Mesodermal cell (in vitro differentiated cells): Measurements from ENCODE around the gene MAPK7.

Experiments used
- H3K27ac ChIP-seq: 2 replicates; pipeline ENCODE4 v1.7.0; 2013; ENCODE audit warnings: mild to moderate bottlenecking, low read depth, low read length, moderate library complexity; ENCODE audit not compliant: severe bottlenecking
- H3K36me3 ChIP-seq: 2 replicates; pipeline ENCODE4 v1.7.1; 2013; ENCODE audit warnings: mild to moderate bottlenecking, low read length, moderate library complexity; ENCODE audit not compliant: control insufficient read depth, insufficient read depth
- H3K4me1 ChIP-seq: one replicate; pipeline ENCODE4 v1.7.1; 2013; ENCODE audit warnings: mild to moderate bottlenecking, low read length; ENCODE audit not compliant: insufficient read depth, control insufficient read depth, poor library complexity, severe bottlenecking
- H3K4me3 ChIP-seq: 2 replicates; pipeline ENCODE4 v1.7.0; 2013; ENCODE audit warnings: low read length, control low read depth, mild to moderate bottlenecking; ENCODE audit not compliant: insufficient read depth, poor library complexity, severe bottlenecking; ENCODE audit errors: extremely low read depth
- H3K9me3 ChIP-seq: 2 replicates; pipeline ENCODE4 v1.7.1; 2013; ENCODE audit warnings: mild to moderate bottlenecking, low read length, moderate library complexity; ENCODE audit not compliant: control insufficient read depth
- WGBS, 2 experiments: methylation state at CpG; one replicate each; pipeline ENCODE4 v1.1.5; 2013; ENCODE audit warnings: missing lambda C conversion rate in 2 of 2; ENCODE audit not compliant: insufficient coverage in 2 of 2; 5-methylcytosine and 5-hydroxymethylcytosine counted together

Gene MAPK7

GRCh38 chr17:19335951-19336631 lies 42.2 kb upstream of the MAPK7 start:
- Histone ChIP-seq H3K27ac (no peak overlapping the region), H3K4me3 (no peak overlapping the region), H3K4me1 (peaks cover 12% of the 10 kb centered on the region), H3K36me3 (peaks cover 45% of the 10 kb centered on the region), H3K9me3 (no peaks in the 10 kb centered on the region)
- 87 to 92% methylated on average over 15 of the region's 18 CpGs for WGBS, 2 experiments

DNA sequence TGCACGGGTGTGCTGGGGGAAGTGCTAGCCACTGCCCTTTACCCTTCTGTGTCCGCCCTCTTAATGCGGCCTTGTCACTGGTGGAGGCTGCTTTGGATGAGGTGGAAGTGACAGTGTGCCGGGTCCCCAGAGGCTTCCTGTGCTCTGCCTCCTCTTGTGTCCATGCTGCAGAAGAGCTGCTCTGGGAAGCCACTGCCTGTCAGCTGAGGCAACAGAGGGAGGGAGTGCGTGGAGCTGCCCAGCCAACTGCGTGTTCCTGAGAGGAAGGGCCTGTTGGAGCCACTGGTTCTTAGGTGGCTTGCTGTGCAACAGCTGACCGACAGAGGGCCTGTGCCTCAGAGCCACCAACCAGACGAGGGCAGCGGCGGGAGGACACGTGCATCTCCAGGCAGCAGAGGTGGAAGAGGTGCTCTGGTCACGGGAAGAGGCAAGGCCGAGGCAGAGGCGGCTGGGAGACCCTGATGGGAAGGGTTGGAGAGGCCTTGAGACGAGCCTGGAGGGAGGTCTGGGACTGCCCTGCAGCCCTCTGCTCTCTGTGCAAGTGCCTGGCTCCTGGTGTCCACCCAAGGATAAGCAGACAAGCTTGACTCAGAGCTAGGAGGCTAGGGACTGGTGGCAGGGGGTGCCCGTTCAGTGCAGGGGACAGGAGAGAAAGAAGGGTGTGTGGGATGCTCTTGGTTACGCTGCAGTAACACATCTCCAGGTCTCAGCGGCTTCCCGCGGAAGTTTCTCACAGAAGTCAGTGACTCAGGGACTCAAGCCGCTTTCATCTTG lies 41.2 kb upstream of the MAPK7 start:
- Histone ChIP-seq H3K36me3 (peaks cover 40% of the 10 kb centered on the region), H3K9me3 (no peaks in the 10 kb centered on the region), H3K27ac (peak overlapping the region; percentile 2), H3K4me3 (no peak overlapping the region), H3K4me1 (peaks cover 13% of the 10 kb centered on the region)
- 70 to 80% methylated on average over 15 to 18 of the region's 21 CpGs for WGBS, 2 experiments

DNA sequence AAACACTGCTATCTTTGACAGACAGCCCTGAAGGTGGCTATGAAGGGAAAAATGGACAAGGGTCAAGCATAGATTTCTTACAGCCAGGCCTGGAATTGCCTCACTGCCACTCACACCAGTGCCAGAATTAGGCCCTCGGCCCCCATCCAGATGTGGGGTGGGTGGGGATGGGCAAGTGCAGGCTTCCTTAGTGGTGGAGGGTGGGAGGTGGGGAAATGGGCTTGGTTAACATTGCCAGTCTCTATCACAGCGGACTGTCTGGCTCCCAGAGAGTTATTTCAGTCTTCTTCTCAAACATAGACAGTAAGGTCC lies 40.6 kb upstream of the MAPK7 start:
- H3K27ac ChIP-seq: no peak overlapping the region
- peaks cover 35% of the 10 kb centered on the region for H3K36me3 ChIP-seq
- H3K9me3 ChIP-seq: no peaks in the 10 kb centered on the region
- H3K4me3 ChIP-seq: no peak overlapping the region
- H3K4me1 ChIP-seq: peaks cover 14% of the 10 kb centered on the region
- WGBS, 2 experiments: 90% methylated on average over 2 of the region's 2 CpGs; no CpG with 5 or more reads in 1 of the 2 experiments

DNA sequence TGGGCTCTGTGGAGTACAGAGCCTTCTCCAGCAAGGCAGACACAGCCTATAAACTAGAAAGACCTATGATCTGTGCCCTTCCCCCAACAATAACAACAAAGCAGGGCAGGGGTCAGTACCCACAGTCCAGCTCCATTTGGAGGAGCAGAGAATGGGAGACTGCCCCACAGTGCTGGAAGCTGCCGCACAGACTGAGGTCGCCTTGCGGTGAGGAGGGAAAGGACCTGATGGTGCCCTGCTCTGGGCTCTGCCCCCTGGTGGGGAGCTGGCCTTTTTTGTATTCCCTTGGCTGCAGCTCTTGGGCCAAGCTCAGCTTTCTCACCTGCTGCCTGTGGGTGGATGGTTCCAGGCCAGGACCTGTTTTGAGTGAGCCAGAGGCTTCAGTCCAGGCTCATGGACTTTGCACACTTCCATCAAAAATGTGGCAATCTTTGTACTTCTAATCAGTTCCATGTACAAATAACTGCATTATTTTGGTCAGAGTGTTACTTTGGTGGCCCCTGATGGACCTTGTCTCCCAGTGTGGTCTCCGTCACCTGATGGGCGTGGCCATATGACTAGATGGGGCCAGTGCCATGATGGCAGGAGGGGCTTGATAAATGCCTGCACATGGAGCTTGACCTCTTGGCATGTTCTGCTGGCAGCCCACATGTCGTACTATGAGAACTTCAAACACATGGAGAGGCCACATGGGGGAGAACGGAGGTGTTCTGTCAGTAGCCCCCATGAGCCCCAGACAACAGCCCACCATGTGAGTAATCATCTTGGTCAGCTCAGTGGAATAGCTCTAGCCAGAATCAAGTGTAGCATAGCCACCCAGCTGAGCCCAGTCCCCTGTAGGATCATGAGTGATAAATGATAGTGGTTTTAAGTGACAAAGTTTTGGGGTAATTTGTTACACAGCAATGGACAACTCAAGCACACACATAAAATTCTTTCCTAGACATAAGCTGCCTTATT lies 40.0 kb upstream of the MAPK7 start:
- H3K4me1 ChIP-seq: peaks cover 15% of the 10 kb centered on the region
- H3K36me3 ChIP-seq: peaks cover 29% of the 10 kb centered on the region
- no peak overlapping the region for H3K27ac ChIP-seq
- no peak overlapping the region for H3K4me3 ChIP-seq
- no peaks in the 10 kb centered on the region for H3K9me3 ChIP-seq
- 90 to 96% methylated on average over 6 to 7 of the region's 7 CpGs for WGBS, 2 experiments

GRCh38 chr17:19339341-19339815 lies 38.9 kb upstream of the MAPK7 start:
- no peaks in the 10 kb centered on the region for H3K9me3 ChIP-seq
- WGBS, 2 experiments: 85 to 89% methylated on average over 1 to 2 of the region's 2 CpGs
- H3K36me3 ChIP-seq: peaks cover 18% of the 10 kb centered on the region
- peaks cover 15% of the 10 kb centered on the region for H3K4me1 ChIP-seq
- no peak overlapping the region for H3K27ac ChIP-seq
- H3K4me3 ChIP-seq: no peak overlapping the region

GRCh38 chr17:19341211-19341631 lies 37.1 kb upstream of the MAPK7 start:
- H3K36me3 ChIP-seq: peaks cover 3% of the 10 kb centered on the region
- peaks cover 15% of the 10 kb centered on the region for H3K4me1 ChIP-seq
- peak overlapping the region; percentile 71 for H3K27ac ChIP-seq
- WGBS, 2 experiments: 61 to 81% methylated on average over 3 to 7 of the region's 7 CpGs
- H3K4me3 ChIP-seq: no peak overlapping the region
- H3K9me3 ChIP-seq: no peaks in the 10 kb centered on the region

- Histone ChIP-seq H3K27ac (peak overlapping the region; percentile 71), H3K9me3 (no peaks in the 10 kb centered on the region), H3K36me3 (no peaks in the 10 kb centered on the region), H3K4me3 (no peak overlapping the region), H3K4me1 (peaks cover 22% of the 10 kb centered on the region)
- WGBS, 2 experiments: 81 to 83% methylated on average over 19 to 20 of the region's 20 CpGs
These were observed 36.4 kb upstream of the MAPK7 start for GRCh38 chr17:19341641-19342610.

GRCh38 chr17:19342611-19343255 lies 35.6 kb upstream of the MAPK7 start:
- H3K4me1 ChIP-seq: peaks cover 29% of the 10 kb centered on the region

GRCh38 chr17:19343256-19343630 lies 35.1 kb upstream of the MAPK7 start:
- WGBS, 2 experiments: 90 to 93% methylated on average over 7 of the region's 7 CpGs
- H3K36me3 ChIP-seq: no peaks in the 10 kb centered on the region
- no peak overlapping the region for H3K27ac ChIP-seq
- no peak overlapping the region for H3K4me3 ChIP-seq
- H3K9me3 ChIP-seq: no peaks in the 10 kb centered on the region
- peaks cover 29% of the 10 kb centered on the region for H3K4me1 ChIP-seq

More at GRCh38 chr17:19342611-19343255, 35.6 kb upstream of the MAPK7 start:
- 95 to 100% methylated on average over 2 to 4 of the region's 7 CpGs for WGBS, 2 experiments
- Histone ChIP-seq H3K36me3 (no peaks in the 10 kb centered on the region), H3K27ac (peak overlapping the region; percentile 62), H3K4me3 (no peak overlapping the region), H3K9me3 (no peaks in the 10 kb centered on the region)
